Lower leg skin (tissue), 3 donors: ENCODE results near the gene ZNF148.

ENCODE experiments used
- POLR2A ChIP-seq, 2 donors: fragments of 450-650 bp; IDR thresholded peaks; one replicate each; pipeline ENCODE4 v1.6.1; 2016 to 2017; ENCODE audit warnings: antibody characterized with exemption in 2 of 2, mild to moderate bottlenecking in 1 of 2, moderate library complexity in 1 of 2
- TF ChIP-seq, protein P1 (sequence below), 3 donors: fragments of 450-650 bp; IDR thresholded peaks; one replicate each; pipeline ENCODE4 v1.5.1; 2016; ENCODE audit warnings: antibody characterized with exemption in 3 of 3, mild to moderate bottlenecking in 3 of 3, moderate library complexity in 2 of 3

DNA sequence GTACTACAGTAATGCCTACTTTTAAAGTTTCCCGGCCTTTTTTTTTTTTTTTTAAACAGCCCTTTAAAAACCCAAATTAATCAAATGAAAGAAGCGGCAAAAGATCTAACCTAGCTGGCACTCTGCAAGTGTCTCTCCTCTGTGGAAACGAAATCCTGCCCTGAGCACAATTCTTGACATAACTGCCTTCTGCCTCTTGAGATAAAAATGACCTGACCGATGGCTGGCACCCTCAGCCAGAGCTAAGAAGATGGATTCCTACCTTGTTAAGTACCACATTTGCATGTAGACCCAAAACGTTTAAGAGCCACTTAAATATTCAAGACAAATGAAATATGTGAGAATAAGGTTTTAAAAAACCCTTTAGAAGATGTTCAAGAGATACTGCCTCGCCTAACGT lies 146.0 kb downstream of the ZNF148 start:
- TF ChIP-seq, protein P1, sequence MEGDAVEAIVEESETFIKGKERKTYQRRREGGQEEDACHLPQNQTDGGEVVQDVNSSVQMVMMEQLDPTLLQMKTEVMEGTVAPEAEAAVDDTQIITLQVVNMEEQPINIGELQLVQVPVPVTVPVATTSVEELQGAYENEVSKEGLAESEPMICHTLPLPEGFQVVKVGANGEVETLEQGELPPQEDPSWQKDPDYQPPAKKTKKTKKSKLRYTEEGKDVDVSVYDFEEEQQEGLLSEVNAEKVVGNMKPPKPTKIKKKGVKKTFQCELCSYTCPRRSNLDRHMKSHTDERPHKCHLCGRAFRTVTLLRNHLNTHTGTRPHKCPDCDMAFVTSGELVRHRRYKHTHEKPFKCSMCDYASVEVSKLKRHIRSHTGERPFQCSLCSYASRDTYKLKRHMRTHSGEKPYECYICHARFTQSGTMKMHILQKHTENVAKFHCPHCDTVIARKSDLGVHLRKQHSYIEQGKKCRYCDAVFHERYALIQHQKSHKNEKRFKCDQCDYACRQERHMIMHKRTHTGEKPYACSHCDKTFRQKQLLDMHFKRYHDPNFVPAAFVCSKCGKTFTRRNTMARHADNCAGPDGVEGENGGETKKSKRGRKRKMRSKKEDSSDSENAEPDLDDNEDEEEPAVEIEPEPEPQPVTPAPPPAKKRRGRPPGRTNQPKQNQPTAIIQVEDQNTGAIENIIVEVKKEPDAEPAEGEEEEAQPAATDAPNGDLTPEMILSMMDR (IDR thresholded peaks at IDR 0.05), result no peak
- TF ChIP-seq POLR2A (IDR thresholded peaks at IDR 0.05), result no peak
